Inferior parietal cortex (tissue), 1 donor: Measurements from ENCODE around the gene ARMC9.
"Not testable (repeated sequence)": the region's sequence is repeated elsewhere in the genome, so short reads cannot be mapped to it uniquely, and the experiment has no call there.

Source experiments
- DNase-seq: peaks from one replicate; pipeline ENCODE4 v3.0.0-alpha.2; 2016; ENCODE audit errors: extremely low spot score

The ARMC9 gene

GRCh38 chr2:231244382-231245248 lies 46.2 kb downstream of the ARMC9 start:
- DNase-seq = no peak

GRCh38 chr2:231245249-231246094 lies 47.0 kb downstream of the ARMC9 start:
- DNase-seq = no peak

- DNase-seq = no peak
Measured at GRCh38 chr2:231246171-231246842, 47.9 kb downstream of the ARMC9 start.

GRCh38 chr2:231250146-231250545 lies 51.7 kb downstream of the ARMC9 start:
- no peak for DNase-seq

GRCh38 chr2:231250698-231251097 lies 52.3 kb downstream of the ARMC9 start:
- DNase-seq = no peak

- not testable (repeated sequence) for DNase-seq
Measured at GRCh38 chr2:231253292-231253691, 54.9 kb downstream of the ARMC9 start.

GRCh38 chr2:231256494-231256893 lies 58.1 kb downstream of the ARMC9 start:
- DNase-seq = no peak

- DNase-seq = no peak
Measured at GRCh38 chr2:231257763-231258162, 59.3 kb downstream of the ARMC9 start.

- no peak for DNase-seq
Measured at GRCh38 chr2:231258701-231259100, 60.3 kb downstream of the ARMC9 start.

GRCh38 chr2:231259104-231259503 lies 60.7 kb downstream of the ARMC9 start:
- no peak for DNase-seq

- no peak for DNase-seq
Measured at GRCh38 chr2:231260442-231261208, 62.2 kb downstream of the ARMC9 start.

- no peak for DNase-seq
Measured at GRCh38 chr2:231263118-231263831, 64.8 kb downstream of the ARMC9 start.

- no peak for DNase-seq
Measured at GRCh38 chr2:231270221-231271114, 72.0 kb downstream of the ARMC9 start.

GRCh38 chr2:231272991-231273390 lies 74.6 kb downstream of the ARMC9 start:
- no peak for DNase-seq

GRCh38 chr2:231276987-231277386 lies 78.6 kb downstream of the ARMC9 start:
- DNase-seq = no peak

- DNase-seq = no peak
Measured at GRCh38 chr2:231277962-231278361, 79.5 kb downstream of the ARMC9 start.

GRCh38 chr2:231278868-231279267 lies 80.4 kb downstream of the ARMC9 start:
- DNase-seq = no peak

- DNase-seq = no peak
Measured at GRCh38 chr2:231280846-231281245, 82.4 kb downstream of the ARMC9 start.

GRCh38 chr2:231284296-231284695 lies 85.9 kb downstream of the ARMC9 start:
- no peak for DNase-seq

- no peak for DNase-seq
Measured at GRCh38 chr2:231286964-231287363, 88.5 kb downstream of the ARMC9 start.
